Activated CD8-positive, alpha-beta memory T cell treated with anti-CD3 and anti-CD28 coated beads for 48 hours (primary cell): ENCODE data around the gene S1PR2.

Experiments used
- DNase-seq, 3 experiments: peaks; one replicate each; pipeline ENCODE4 v3.0.0-alpha.2; 2020; ENCODE audit warnings: low read depth in 2 of 3, low spot score in 2 of 3

The S1PR2 gene, protein sequence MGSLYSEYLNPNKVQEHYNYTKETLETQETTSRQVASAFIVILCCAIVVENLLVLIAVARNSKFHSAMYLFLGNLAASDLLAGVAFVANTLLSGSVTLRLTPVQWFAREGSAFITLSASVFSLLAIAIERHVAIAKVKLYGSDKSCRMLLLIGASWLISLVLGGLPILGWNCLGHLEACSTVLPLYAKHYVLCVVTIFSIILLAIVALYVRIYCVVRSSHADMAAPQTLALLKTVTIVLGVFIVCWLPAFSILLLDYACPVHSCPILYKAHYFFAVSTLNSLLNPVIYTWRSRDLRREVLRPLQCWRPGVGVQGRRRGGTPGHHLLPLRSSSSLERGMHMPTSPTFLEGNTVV

DNA sequence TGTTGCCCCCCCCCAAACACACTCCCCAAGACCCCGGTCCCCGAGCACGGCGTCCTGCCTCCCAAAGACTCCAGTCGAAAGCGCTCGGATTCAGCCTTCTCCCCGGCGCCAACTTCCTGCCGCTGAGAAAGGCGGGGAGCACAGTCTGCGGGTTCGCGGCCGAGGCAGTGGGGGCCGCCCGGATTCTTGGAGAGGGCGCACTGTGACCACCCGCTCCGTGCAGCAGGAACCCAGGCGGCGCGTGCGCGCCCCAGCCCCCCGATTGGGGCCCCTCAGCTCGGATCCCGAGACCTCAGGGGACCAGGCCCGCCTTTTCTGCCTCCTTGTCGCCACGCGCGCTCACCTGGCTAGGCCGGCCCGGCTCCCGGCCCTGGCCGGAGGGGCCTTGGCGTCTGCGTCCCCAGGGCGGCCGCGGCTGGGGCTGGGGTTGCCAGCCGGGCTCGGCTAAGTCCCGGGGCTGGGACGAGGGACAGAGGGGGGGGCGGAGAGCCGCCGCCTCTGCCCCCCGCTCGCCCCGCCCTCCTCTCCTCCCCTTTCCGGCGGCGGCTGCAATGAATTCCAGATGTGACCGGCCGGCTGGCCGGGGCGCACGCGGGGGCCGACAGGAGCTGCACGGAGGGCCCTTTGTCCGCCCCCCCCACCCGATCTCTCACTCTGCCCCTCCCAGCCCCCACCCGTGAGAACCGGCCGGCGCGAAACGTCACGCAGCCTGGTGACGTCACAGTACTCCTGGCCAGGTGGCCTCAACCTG lies at the start of gene S1PR2:
Gene S1PR2, minus strand, starts transcription at position 471 of the 751 bp plus-strand sequence. CDS start 6,426 bp downstream, outside the sequence.
- DNase-seq: peak; percentile 34 to 58 (median 52)

DNA sequence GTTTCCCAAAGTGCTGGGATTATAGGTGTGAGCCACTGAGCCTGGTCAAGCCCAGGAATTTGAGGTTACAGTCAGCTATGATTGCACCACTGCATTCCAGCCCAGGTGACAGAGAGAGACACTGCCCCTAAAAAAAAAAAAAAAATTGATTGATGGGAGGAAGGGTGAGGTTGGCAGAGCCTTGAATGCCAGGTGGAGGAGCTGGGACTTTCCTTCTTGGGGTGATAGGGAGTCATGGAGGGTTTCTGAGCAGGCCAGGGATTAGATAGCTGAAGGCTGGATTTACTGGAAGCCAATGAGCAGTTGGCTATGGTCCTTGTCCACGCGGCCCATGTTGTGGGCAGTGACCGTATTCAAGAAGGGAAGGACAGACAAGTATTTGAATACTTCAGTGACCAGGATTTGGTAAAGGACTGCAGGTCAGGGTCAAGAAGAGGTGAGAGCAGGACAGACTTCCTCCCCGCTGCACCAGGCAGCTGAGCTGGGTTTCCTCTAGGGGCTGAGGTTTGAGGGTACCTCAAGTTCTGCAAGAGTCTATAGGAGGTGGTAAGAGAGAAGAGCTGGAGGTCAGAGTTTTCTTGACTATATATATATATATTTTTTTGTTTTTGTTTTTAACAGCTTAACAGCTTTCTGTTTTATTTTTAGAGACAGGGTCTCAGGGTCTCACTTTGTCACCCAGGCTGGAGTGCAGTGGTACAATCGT lies 48.8 kb upstream of the S1PR2 start:
- no peak for DNase-seq

DNA sequence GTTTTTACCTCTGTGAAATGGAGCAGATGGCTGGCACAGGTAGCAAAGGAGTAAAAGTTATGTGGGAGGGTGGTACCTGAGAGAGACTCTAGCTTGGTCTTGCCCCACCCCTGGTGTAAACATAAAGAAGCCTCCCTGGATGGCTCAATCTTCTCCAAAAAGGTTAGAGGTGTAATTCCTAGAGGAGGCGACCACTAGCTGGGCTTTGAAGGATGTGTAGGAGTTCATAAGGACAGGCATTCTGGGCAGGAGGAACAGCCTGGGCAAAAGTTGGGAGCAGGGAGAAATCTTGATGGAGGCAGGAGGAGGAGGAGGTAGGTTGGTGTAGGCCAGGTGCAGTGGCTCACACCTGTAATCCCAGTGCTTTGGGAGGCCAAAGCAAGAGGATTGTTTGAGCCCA lies 47.8 kb upstream of the S1PR2 start:
- no peak for DNase-seq

DNA sequence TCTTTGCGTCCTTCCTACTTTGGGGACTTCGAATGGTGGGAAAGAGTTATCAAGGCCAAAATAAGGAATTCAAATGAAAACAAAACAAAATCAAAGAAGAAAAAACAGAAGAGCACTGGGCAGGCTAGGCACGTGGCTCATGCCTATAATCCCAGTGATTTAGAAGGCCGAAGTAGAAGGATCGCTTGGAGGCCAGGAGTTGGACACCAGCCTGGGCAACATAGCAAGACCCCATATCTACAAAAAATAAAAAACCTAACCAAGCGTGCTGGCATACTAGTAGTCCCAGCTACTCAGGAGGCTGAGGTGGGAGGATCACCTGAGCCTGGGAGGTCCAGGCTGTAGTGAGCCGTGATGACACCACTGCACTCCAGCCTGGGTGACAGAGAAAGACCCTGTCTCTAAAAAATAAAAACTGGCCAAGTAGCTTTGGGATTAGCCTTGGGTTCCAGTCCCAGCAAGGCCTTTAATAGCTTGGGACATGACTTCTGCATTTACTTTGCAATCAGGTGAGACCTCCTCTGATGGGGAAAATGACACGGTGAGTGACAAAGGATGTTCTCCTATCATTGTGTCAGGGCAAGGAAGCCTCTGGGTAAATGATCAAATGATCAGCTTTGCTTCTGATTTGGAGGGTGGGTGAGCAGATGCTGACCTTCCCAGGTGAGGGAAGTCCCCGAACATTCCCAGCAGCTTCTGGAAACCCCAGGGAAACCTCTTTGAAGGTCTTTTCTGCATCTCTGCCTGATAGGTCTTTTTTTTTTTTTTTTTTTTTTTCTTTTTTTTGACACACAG lies 46.9 kb upstream of the S1PR2 start:
- DNase-seq: no peak

DNA sequence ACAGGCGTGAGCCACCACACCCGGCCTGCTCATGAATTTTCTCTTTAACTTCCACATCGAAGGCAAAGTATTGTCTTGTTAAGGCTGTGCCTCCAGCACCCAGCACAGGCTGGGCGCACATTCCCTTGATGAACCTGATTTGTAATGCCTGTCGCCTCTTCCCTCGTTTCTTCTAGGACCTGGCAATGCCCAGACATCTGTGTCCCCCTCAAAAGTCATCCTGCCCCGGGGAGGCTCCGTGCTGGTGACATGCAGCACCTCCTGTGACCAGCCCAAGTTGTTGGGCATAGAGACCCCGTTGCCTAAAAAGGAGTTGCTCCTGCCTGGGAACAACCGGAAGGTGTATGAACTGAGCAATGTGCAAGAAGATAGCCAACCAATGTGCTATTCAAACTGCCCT lies 43.5 kb upstream of the S1PR2 start:
- no peak for DNase-seq

DNA sequence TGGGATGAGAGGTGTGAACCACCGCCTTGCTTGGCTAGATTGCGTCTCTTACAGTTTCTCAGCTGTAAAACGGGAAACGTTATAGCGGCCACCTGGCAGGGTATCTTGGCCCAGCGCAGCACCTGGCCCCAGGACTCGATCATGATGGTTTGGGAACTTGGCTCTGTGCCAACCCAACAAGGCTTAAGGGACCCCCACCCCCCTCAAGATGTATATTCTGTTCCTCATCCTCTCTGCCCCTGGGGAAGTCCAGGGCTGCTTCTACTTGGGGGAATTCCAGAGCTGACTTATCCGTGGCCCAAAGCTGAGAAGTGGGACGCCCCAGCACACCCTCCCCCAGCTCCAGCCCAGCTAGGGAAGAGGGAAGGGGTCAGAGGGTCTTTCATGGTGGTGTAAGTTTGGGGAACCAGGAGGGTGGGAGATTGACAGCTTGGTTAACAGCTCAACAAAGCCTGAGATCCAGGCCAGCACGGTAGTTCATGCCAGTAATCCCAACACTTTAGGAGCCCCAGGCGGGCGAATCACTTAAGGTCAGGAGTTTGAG lies 40.5 kb upstream of the S1PR2 start:
- DNase-seq: no peak

DNA sequence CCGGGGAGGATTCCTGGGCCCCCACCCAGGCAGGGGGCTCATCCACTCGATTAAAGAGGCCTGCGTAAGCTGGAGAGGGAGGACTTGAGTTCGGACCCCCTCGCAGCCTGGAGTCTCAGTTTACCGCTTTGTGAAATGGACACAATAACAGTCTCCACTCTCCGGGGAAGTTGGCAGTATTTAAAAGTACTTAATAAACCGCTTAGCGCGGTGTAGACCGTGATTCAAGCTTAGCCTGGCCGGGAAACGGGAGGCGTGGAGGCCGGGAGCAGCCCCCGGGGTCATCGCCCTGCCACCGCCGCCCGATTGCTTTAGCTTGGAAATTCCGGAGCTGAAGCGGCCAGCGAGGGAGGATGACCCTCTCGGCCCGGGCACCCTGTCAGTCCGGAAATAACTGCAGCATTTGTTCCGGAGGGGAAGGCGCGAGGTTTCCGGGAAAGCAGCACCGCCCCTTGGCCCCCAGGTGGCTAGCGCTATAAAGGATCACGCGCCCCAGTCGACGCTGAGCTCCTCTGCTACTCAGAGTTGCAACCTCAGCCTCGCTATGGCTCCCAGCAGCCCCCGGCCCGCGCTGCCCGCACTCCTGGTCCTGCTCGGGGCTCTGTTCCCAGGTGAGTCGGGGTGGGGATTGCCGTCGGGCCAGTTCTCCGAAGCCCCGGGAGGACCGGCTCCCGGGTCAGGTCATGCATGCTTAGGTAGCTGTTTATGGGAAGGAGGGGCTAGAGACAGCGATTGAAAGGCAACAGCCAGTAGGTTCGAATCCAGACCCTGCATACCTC lies 39.7 kb upstream of the S1PR2 start, which contains the start of gene ICAM1:
Gene ICAM1, plus strand, starts transcription at position 505 of the 779 bp plus-strand sequence. Its CDS starts 40 bp downstream, at position 545.
- peak; percentile 52 to 65 (median 61) for DNase-seq

DNA sequence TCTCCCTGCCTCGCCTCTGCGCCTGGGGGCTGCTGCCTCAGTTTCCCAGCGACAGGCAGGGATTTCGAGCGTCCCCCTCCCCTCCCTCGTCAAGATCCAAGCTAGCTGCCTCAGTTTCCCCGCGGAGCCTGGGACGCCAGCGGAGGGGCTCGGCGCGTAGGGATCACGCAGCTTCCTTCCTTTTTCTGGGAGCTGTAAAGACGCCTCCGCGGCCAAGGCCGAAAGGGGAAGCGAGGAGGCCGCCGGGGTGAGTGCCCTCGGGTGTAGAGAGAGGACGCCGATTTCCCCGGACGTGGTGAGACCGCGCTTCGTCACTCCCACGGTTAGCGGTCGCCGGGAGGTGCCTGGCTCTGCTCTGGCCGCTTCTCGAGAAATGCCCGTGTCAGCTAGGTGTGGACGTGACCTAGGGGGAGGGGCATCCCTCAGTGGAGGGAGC lies 39.1 kb upstream of the S1PR2 start:
- DNase-seq: peak in 2 of 3 experiments; percentile 72 to 74

DNA sequence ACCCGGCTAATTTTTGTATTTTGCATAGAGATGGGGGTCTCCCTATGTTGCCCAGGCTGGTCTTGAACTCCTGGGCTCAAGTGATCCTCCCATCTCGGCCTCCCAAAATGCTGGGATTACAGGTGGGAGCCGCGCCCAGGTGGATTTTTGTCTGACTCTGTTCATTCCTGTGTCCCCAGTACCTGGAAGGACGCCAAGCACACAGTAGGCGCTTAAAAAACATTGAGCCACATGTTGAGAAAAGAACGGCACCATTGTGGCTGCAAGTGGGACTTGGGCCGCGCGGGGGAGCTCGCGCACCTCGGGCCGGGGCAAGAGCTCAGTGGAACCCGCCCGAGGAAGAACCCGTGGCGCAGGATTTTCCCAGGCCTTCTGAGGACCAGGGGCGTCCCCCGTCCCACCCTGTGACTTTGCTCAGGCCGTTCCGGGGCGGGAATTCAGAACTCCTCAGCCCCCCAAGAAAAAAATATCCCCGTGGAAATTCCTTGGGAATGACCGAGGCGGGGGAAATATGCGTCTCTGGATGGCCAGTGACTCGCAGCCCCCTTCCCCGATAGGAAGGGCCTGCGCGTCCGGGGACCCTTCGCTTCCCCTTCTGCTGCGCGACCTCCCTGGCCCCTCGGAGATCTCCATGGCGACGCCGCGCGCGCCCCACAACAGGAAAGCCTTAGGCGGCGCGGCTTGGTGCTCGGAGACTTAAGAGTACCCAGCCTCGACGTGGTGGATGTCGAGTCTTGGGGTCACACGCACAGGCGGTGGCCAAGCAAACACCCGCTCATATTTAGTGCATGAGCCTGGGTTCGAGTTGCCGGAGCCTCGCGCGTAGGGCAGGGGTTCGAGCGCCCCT lies 38.4 kb upstream of the S1PR2 start:
- peak; percentile 72 to 94 (median 80) for DNase-seq

DNA sequence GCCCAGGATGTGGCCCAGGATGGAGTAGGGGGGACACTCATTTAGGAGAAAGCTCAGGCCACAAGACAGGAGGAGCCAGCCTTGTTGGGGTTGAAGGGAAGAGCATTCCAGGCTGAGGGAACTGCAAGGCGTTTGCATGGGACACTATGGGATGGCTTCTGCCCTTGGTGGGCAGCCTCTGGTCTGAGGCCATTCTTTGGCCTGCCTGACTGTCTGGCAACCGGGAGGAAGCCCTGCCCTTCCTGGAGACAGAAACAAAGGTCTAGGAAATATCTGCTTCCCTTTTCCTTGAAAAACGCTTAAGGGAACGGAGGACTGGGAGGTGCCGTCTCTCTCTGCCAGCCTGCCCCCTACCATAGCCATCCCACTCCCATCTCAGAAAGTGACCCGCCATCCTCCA lies 36.9 kb upstream of the S1PR2 start:
- DNase-seq: no peak

DNA sequence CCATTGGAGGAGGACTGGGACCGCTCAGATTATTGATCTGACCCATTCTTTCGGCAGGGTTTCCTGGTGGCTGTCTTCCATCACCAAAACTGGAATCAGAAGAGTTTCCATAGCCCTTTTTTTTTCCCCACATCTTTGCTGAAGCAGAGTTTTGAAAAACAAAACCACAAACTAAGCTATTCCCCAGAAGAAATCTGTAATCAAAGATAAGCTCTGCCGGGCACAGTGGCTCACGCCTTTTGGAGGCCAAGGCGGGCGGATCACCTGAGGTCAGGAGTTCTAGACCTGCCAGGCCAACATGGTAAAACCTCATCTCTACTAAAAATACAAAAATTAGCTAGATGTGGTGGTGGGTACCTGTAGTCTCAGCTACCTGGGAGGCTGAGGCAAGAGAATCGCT lies 35.6 kb upstream of the S1PR2 start:
- no peak for DNase-seq

DNA sequence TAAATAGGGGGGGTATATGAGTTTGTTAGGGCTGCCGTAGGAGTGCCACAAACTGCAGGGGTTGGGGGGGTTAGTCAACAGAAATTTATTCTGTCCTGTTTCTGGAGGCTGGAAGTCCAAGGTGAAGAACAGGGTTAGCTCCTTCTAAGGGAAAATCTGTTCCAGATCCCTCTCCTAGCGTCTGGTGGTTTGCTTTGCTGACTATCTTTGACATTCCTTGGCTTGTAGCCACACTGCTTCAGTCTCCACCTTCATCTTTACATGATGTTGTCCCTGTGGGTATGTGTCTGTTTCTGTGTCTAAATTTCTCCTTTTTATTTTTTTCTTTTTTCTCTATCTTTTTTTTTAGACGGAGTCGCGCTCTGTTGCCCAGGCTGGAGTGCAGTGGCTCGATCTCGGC lies 31.6 kb upstream of the S1PR2 start:
- DNase-seq: no peak

DNA sequence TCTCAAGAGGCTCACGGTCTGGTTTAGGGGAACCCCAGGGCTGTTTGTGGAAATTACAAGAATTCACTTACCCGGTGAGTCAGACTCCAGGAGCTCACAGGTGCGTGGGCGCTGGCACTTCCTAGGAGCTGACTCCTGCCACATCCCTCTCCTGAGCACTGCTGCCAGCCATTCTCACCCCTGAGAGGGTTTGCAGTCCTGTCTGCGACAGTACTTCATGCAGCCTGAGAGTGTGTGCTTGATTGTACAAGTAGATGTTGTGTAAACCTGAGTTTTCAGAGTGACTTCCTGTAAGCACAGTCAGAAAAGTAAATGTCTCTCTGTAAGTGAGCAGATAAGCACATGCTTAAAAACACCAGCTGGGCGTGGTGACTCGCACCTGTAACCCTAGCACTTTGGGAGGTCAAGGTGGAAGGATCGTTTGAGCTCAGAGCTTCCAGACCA lies 29.0 kb upstream of the S1PR2 start:
- DNase-seq: peak; percentile 39 to 53 (median 45)

DNA sequence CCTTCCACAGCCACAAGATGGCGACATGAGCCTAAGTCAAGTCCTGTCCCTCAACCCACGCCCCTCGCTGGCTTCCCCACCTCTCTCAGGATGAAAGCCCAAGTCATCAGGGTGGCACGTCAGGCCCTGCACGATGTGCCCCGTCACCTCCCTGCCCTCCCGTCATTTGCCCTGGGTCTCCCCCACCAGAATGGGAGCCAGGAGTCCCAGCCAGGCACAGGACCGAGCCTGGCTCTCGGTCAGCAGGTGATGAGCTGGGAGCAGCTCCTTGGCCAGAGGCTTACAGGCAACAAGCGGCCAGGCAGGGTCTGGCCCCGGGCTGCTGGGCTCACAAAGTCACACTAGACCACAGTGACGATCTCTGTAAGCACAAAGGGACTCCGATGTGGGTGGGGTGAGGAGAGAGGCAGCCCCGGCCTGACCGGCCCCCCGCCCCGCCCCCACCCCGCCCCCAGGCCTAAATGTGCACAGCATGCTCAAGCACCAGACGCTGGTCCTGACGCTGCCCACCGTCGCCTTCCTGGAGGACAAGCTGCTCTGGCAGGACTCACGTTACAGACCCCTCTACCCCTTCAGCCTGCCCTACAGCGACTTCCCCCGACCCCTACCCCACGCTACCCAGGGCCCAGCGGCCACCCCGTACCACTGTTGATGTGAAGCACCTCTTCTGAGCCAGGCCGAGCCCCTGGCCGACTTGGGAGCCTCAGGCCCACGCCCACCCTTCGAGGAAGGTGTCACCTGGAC lies 28.2 kb upstream of the S1PR2 start:
- peak; percentile 64 to 80 (median 72) for DNase-seq

DNA sequence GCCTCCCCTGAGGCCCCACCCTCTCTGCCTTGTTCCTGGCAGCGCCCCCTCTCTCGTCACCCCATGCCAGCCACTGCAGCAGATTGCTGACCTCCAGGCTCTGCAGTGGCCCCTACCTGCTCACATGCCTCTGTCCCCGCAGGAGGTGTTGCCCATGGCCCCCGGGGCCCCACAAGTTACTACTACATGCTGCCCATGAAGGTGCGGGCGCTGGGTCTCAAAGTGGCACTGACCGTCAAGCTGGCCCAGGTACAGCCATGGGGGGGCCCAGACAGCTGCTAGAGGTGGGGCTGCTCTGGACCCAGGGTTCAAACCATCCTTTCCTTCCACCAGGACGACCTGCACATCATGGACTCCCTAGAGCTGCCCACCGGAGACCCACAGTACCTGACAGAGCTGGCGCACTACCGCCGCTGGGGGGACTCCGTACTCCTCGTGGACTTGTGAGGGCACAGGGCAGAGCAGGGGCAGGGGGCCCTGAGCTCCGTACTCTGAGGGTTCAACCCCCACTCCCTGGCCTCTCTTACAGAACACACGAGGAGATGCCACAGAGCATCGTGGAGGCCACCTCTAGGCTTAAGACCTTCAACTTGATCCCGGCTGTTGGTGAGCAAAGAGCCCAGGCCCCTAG lies 27.1 kb upstream of the S1PR2 start:
- no peak for DNase-seq

DNA sequence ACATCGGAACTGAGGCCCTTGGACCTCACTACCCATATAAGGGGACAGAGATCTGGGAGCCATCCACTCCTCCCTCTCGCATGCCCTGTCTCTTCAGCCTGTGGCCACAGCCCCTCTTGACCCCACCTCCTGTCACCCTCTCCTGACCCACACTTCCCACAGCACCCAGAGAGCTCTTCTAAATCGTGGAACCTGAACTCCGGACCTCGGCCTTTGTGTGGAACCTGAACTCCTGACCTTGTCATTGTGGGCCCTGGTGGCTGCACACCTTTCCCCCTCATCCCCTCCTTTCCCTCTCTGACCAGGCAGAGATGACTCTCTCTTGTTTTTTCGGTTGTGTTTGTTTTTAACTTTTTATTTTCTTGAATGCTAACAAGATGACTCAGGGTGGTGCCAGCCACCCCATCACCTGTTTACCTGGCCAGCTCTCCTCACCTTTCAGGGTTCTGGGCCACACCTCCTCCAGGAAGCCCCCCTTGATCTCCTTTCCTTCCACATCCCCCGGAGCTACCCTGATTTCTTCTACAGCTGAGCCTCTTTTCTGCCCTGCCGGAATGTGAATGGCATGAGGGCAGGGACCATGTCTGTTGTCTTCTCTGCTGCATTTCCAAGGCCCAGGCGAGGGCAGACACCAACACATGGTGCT lies 26.0 kb upstream of the S1PR2 start:
- DNase-seq: no peak

DNA sequence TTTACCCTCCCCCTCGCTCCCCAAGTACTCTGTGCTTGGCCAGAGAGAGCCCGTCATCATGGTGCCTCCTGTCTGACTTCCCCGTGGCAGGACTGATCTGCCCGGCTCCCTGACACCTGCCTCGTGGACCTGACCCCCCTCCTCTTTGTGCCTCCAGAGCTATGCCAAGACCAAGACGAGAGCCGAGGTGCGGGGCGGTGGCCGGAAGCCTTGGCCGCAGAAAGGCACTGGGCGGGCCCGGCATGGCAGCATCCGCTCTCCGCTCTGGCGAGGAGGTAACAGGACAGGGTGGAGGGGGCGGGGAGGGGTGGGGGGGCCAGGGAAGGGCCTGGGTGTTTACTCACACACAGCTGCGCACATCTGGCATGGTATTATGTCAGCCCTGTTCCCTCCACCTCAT lies 25.4 kb upstream of the S1PR2 start:
- DNase-seq: no peak
